B cell (primary cell): ENCODE results near the gene APOH. TPM values are rescaled to one million over a fixed set of nuclear protein-coding genes. Genes with fewer than 3 reads are reported as not detected.

Experiments used
- ATAC-seq: fragments of 200-7000 bp; cut with Tn5 transposase; one replicate; pipeline ENCODE4 v1.10.0; 2021; ENCODE audit warnings: low read depth, mild to moderate bottlenecking, moderate number of reproducible peaks, moderate library complexity
- CTCF ChIA-PET: fragments of 350-600 bp; sonication (Branson Sonifier 250); formaldehyde crosslinking; loops from one replicate; lab custom pipeline; 2021; ENCODE audit warnings: antibody characterized with exemption, inconsistent platforms; lab: Charles Lee
- POLR2A ChIA-PET: fragments of 350-600 bp; sonication (Branson Sonifier 250); formaldehyde crosslinking; loops from one replicate; lab custom pipeline; 2021; ENCODE audit warnings: antibody characterized with exemption; lab: Charles Lee
- DNase-seq: peaks from one replicate; pipeline ENCODE4 v3.0.0; 2013
- H2AFZ ChIP-seq: 2 replicates; pipeline ENCODE4 v1.6.1; 2012; ENCODE audit warnings: mild to moderate bottlenecking, low read depth, low read length; ENCODE audit not compliant: insufficient read depth, poor library complexity, severe bottlenecking
- H3K27ac ChIP-seq, 2 donors: 1 replicate in 1 of 2; 2 replicates in 1 of 2; pipeline ENCODE4 v1.5.1; 2012 to 2013; ENCODE audit warnings: low read length in 2 of 2, mild to moderate bottlenecking in 2 of 2, moderate library complexity in 1 of 2
- H3K27me3 ChIP-seq, 4 experiments: fragments of 200-600 bp in 1 of 4; sonication (generic) in 1 of 4; replicated peaks in 1 of 4; 1 replicate in 2 of 4; 2 replicates in 2 of 4; pipeline versions ENCODE4 v1.6.1 to v1.7.0; 2013 to 2016; ENCODE audit warnings: low read length in 3 of 4, mild to moderate bottlenecking in 2 of 4, mixed read lengths in 1 of 4, moderate library complexity in 1 of 4; ENCODE audit not compliant: insufficient read depth in 4 of 4, control insufficient read depth in 3 of 4; ENCODE audit errors: control extremely low read depth in 1 of 4
- H3K36me3 ChIP-seq, 2 experiments: replicated peaks in 1 of 2; 1 replicate in 1 of 2; 2 replicates in 1 of 2; pipeline versions ENCODE4 v1.6.1 to v1.7.1; 2013; ENCODE audit warnings: low read length in 1 of 2; ENCODE audit not compliant: insufficient read depth in 2 of 2, control insufficient read depth in 1 of 2; ENCODE audit errors: control extremely low read depth in 1 of 2, extremely low read depth in 1 of 2
- H3K4me1 ChIP-seq, 2 donors: fragments of 200-600 bp in 1 of 2; sonication (generic) in 1 of 2; 1 replicate in 1 of 2; 2 replicates in 1 of 2; pipeline versions ENCODE4 v1.5.1 to v1.6.1; 2013 to 2017; ENCODE audit warnings: low read length in 2 of 2; ENCODE audit not compliant: control insufficient read depth in 2 of 2, insufficient read depth in 2 of 2
- H3K4me2 ChIP-seq: replicated peaks from 2 replicates; pipeline ENCODE3; 2012; ENCODE audit warnings: mild to moderate bottlenecking, low read depth, low read length; ENCODE audit not compliant: poor library complexity, severe bottlenecking
- H3K4me3 ChIP-seq, 5 experiments: fragments of 200-600 bp in 1 of 5; sonication (generic) in 1 of 5; 1 replicate in 3 of 5; 2 replicates in 2 of 5; pipeline versions ENCODE4 v1.5.1 to v1.7.0; 2011 to 2016; ENCODE audit warnings: low read length in 4 of 5, mild to moderate bottlenecking in 4 of 5, low read depth in 2 of 5, control low read depth in 1 of 5, moderate library complexity in 1 of 5; ENCODE audit not compliant: insufficient read depth in 1 of 5; ENCODE audit errors: control extremely low read depth in 1 of 5, extremely low read depth in 1 of 5
- H3K79me2 ChIP-seq: fragments of 200-600 bp; sonication (generic); one replicate; pipeline ENCODE4 v1.6.0; 2016; ENCODE audit warnings: low read length; ENCODE audit not compliant: control insufficient read depth, insufficient read depth
- H3K9ac ChIP-seq: fragments of 200-600 bp; sonication (generic); 2 replicates; pipeline ENCODE4 v1.6.1; 2017; ENCODE audit warnings: mild to moderate bottlenecking, low read length, moderate library complexity
- H3K9me3 ChIP-seq, 3 donors: one replicate each; pipeline versions ENCODE4 v1.6.1 to v1.7.1; 2013; ENCODE audit warnings: low read length in 2 of 3; ENCODE audit not compliant: control insufficient read depth in 2 of 3, insufficient read depth in 1 of 3; ENCODE audit errors: control extremely low read depth in 1 of 3
- H4K20me1 ChIP-seq: 2 replicates; pipeline ENCODE4 v1.6.0; 2012; ENCODE audit warnings: mild to moderate bottlenecking, low read length; ENCODE audit not compliant: insufficient read depth, control insufficient read depth, poor library complexity, severe bottlenecking
- H3K27ac Mint-ChIP-seq: one replicate; pipeline ENCODE4 v1.8.0; 2021; ENCODE audit warnings: mixed read lengths
- H3K27me3 Mint-ChIP-seq: one replicate; pipeline ENCODE4 v1.8.0; 2021; ENCODE audit warnings: mixed read lengths
- H3K4me1 Mint-ChIP-seq: one replicate; pipeline ENCODE4 v1.8.0; 2021; ENCODE audit warnings: mixed read lengths
- H3K4me3 Mint-ChIP-seq: one replicate; pipeline ENCODE4 v1.8.0; 2021; ENCODE audit warnings: mixed read lengths
- H3K9me3 Mint-ChIP-seq: one replicate; pipeline ENCODE4 v1.8.0; 2022; ENCODE audit warnings: mixed read lengths; ENCODE audit not compliant: insufficient read depth
- CTCF ChIP-seq: fragments of 200-600 bp; IDR thresholded peaks from one replicate; pipeline ENCODE4 v1.8.0; 2022; ENCODE audit warnings: antibody characterized with exemption, mild to moderate bottlenecking
- EZH2 ChIP-seq: IDR thresholded peaks from 2 replicates; pipeline ENCODE4 v1.6.1; 2012; ENCODE audit warnings: borderline replicate concordance, low read depth, mild to moderate bottlenecking, moderate library complexity, low read length; ENCODE audit not compliant: insufficient read depth, poor library complexity, severe bottlenecking
- WGBS: methylation state at CpG from one replicate; pipeline ENCODE4 v1.1.5; 2013; ENCODE audit warnings: missing lambda C conversion rate; ENCODE audit not compliant: insufficient coverage; 5-methylcytosine and 5-hydroxymethylcytosine counted together
- intact Hi-C: fragments of 100-400 bp; cut with micrococcal nuclease; formaldehyde crosslinking; loops from one replicate; pipeline ENCODE4 v1.10.0; 2022
- polyA plus RNA-seq: library from polyadenylated mRNA; depleted of rRNA; stranded (reverse); fragments of >200 nt; gene quantifications from 2 replicates; pipeline ENCODE4 v1.2.3, GENCODE V29; 2012
- total RNA-seq, 2 donors: library from RNA; stranded (reverse); fragments of 120-200 nt in 1 of 2; gene quantifications; 1 replicate in 1 of 2; 2 replicates in 1 of 2; pipeline versions ENCODE4 v1.2.3 to v1.2.4, GENCODE V29; 2013 to 2022

Gene APOH
- total and polyA plus RNA-seq, 2 donors (not counting 1 experiment from before 2014, with no cell fraction given) = not detected

GRCh38 chr17:66200685-66201092, 28.5 kb downstream of the APOH start:
- Histone ChIP-seq H3K79me2 (no peaks in the 10 kb centered on the region), H3K4me1 (no peaks in the 10 kb centered on the region), H3K9ac (no peak overlapping the region), H3K36me3 (no peaks in the 10 kb centered on the region), H3K27ac (no peak overlapping the region), H3K4me2 (no peak overlapping the region), H3K9me3 (peaks cover 0 to 13% (median 0%) of the 10 kb centered on the region in 3 donors), H3K4me3 (no peak overlapping the region), H2AFZ (no peak overlapping the region), H4K20me1 (no peaks in the 10 kb centered on the region), H3K27me3 (no peaks in the 10 kb centered on the region)
- ChIA-PET CTCF (interaction anchor here (0.6 to 1.4 kb wide), 3 partner anchors 10 to 366 kb away, joined by 3 to 4 read pairs (median 4); no protein-coding TSS in a partner anchor), POLR2A (no interaction called here)
- Mint-ChIP-seq H3K4me3 (no peak overlapping the region), H3K9me3 (no peaks in the 10 kb centered on the region), H3K27me3 (no peaks in the 10 kb centered on the region), H3K27ac (peak overlapping the region; percentile 17), H3K4me1 (no peaks in the 10 kb centered on the region)
- intact Hi-C loops = no loop called here
- peak; percentile 23 for TF ChIP-seq CTCF
- TF ChIP-seq EZH2 = no peak
- 5% methylated on average over 3 of the region's 3 CpGs for WGBS
- ATAC-seq = no peak
- peak; percentile 44 for DNase-seq

- Histone ChIP-seq H3K9me3 (peaks cover 0 to 6% (median 0%) of the 10 kb centered on the region in 3 donors), H3K27me3 (no peaks in the 10 kb centered on the region), H4K20me1 (no peaks in the 10 kb centered on the region), H3K4me1 (peaks cover 10 to 12% of the 10 kb centered on the region in 2 donors), H3K4me2 (no peak overlapping the region), H2AFZ (no peak overlapping the region), H3K27ac (no peak overlapping the region), H3K9ac (no peak overlapping the region), H3K79me2 (no peaks in the 10 kb centered on the region), H3K36me3 (no peaks in the 10 kb centered on the region), H3K4me3 (no peak overlapping the region)
- no peak overlapping the region for H3K4me3 Mint-ChIP-seq
- no peak for TF ChIP-seq EZH2
- no peak for TF ChIP-seq CTCF
- intact Hi-C loops = no loop called here
- H3K9me3 Mint-ChIP-seq = no peaks in the 10 kb centered on the region
- 98% methylated on average over 7 of the region's 8 CpGs for WGBS
- DNase-seq = no peak
- POLR2A ChIA-PET = no interaction called here
- no peak overlapping the region for H3K27ac Mint-ChIP-seq
- CTCF ChIA-PET = no interaction called here
- peaks cover 13% of the 10 kb centered on the region for H3K4me1 Mint-ChIP-seq
- H3K27me3 Mint-ChIP-seq = no peaks in the 10 kb centered on the region
- ATAC-seq = no peak
Observed at GRCh38 chr17:66198242-66198641, 31.0 kb downstream of the APOH start.
